HCT116 (cell line): ENCODE data around the gene KLK12. TPM values are rescaled to one million over a fixed set of nuclear protein-coding genes. Genes with fewer than 3 reads are reported as not detected.

Source experiments
- ATAC-seq: fragments of 200-7000 bp; cut with Tn5 transposase; 2 replicates; pipeline ENCODE4 v1.9.1; 2020; ENCODE audit warnings: mild to moderate bottlenecking, moderate library complexity
- Bru-seq: library from RNA; stranded (reverse); fragments of 400-500 nt; gene quantifications from one replicate; lab custom pipeline; 2021; lab: Mats Ljungman, UMichigan
- BruChase-seq, 2 experiments: library from RNA; stranded (reverse); fragments of 400-500 nt; gene quantifications; one replicate each; lab custom pipeline; 2021; lab: Mats Ljungman, UMichigan
- BruUV-seq: library from RNA; stranded (reverse); fragments of 400-500 nt; replicated peaks from 2 replicates; lab custom pipeline; 2021; lab: Mats Ljungman, UMichigan
- CTCF ChIA-PET: fragments of 300-600 bp; sonication (Branson Sonifier 250); formaldehyde crosslinking; loops from one replicate; lab custom pipeline; 2021; ENCODE audit warnings: antibody characterized with exemption; lab: Charles Lee
- POLR2A ChIA-PET: fragments of 300-600, 350-600 bp; sonication (Branson Sonifier 250); formaldehyde crosslinking; loops from one replicate; lab custom pipeline; 2021; ENCODE audit warnings: antibody characterized with exemption; lab: Charles Lee
- RAD21 ChIA-PET, 2 experiments: fragments of 300-600 bp; sonication (Branson Sonifier 250); formaldehyde crosslinking; loops; one replicate each; lab custom pipeline; 2023; ENCODE audit warnings: low total read pairs in 2 of 2; ENCODE audit not compliant: uncharacterized antibody in 2 of 2, unreplicated experiment in 2 of 2, low non-redundant PET in 1 of 2; lab: Charles Lee
- DNase-seq: peaks from one replicate; pipeline ENCODE4 v3.0.0-alpha.2; 2010; ENCODE audit warnings: low read depth, low spot score
- H2AFZ ChIP-seq: fragments of 200-600 bp; shearing (Covaris generic), sonication (generic); 2 replicates; pipeline ENCODE4 v1.6.1; 2017; ENCODE audit warnings: low read depth, mixed run types, mixed read lengths, antibody characterized with exemption, low read length; ENCODE audit not compliant: poor library complexity, severe bottlenecking
- H3K27ac ChIP-seq: 2 replicates; pipeline ENCODE4 v1.5.1; 2012; ENCODE audit warnings: low read depth, low read length
- H3K27me3 ChIP-seq: fragments of 200-600 bp; sonication (generic); 2 replicates; pipeline ENCODE4 v1.6.1; 2016; ENCODE audit warnings: mixed run types, low read length, mixed read lengths; ENCODE audit not compliant: insufficient read depth
- H3K36me3 ChIP-seq, 2 experiments: fragments of 200-500 bp in 1 of 2; fragments of 200-600 bp in 1 of 2; sonication (Bioruptor generic) in 1 of 2; sonication (generic) in 1 of 2; 2 replicates each; pipeline versions ENCODE4 v1.5.1 to v1.6.1; 2014 to 2016; ENCODE audit warnings: low read length in 2 of 2, inconsistent platforms in 1 of 2, mixed read lengths in 1 of 2, mixed run types in 1 of 2; ENCODE audit not compliant: insufficient read depth in 2 of 2, control insufficient read depth in 1 of 2
- H3K4me1 ChIP-seq, 2 experiments: fragments of 200-600 bp in 1 of 2; sonication (generic) in 1 of 2; 2 replicates each; pipeline versions ENCODE4 v1.5.1 to v1.6.1; 2012 to 2017; ENCODE audit warnings: low read length in 2 of 2, inconsistent platforms in 1 of 2, mild to moderate bottlenecking in 1 of 2, mixed read lengths in 1 of 2, mixed run types in 1 of 2, moderate library complexity in 1 of 2; ENCODE audit not compliant: insufficient read depth in 2 of 2, control insufficient read depth in 1 of 2
- H3K4me2 ChIP-seq: fragments of 200-600 bp; sonication (generic); 2 replicates; pipeline ENCODE4 v1.6.1; 2017; ENCODE audit warnings: mixed run types, low read length, mixed read lengths
- H3K4me3 ChIP-seq, 2 experiments: fragments of 200-600 bp in 1 of 2; sonication (generic) in 1 of 2; replicated peaks in 1 of 2; 2 replicates each; pipeline ENCODE4 v1.5.1; 2011 to 2016; ENCODE audit warnings: low read length in 2 of 2, control low read depth in 1 of 2, low read depth in 1 of 2, mild to moderate bottlenecking in 1 of 2, mixed read lengths in 1 of 2, mixed run types in 1 of 2
- H3K79me2 ChIP-seq: fragments of 200-600 bp; sonication (generic); 2 replicates; pipeline ENCODE4 v1.6.1; 2017; ENCODE audit warnings: mild to moderate bottlenecking, mixed run types, low read length, moderate library complexity, mixed read lengths; ENCODE audit not compliant: insufficient read depth
- H3K9ac ChIP-seq: fragments of 200-600 bp; sonication (generic); 2 replicates; pipeline ENCODE4 v1.6.1; 2016; ENCODE audit warnings: low read length, mixed read lengths
- H3K9me2 ChIP-seq: fragments of 200-600 bp; sonication (generic), shearing (Covaris generic); 2 replicates; pipeline ENCODE4 v1.6.1; 2017; ENCODE audit warnings: mixed run types, mild to moderate bottlenecking, moderate library complexity; ENCODE audit not compliant: insufficient read depth
- H3K9me3 ChIP-seq, 2 experiments: fragments of 200-500 bp in 1 of 2; fragments of 200-600 bp in 1 of 2; sonication (Bioruptor generic) in 1 of 2; sonication (generic) in 1 of 2; 2 replicates each; pipeline ENCODE4 v1.6.1; 2014 to 2017; ENCODE audit warnings: low read length in 2 of 2, mixed read lengths in 2 of 2, inconsistent platforms in 1 of 2, low read depth in 1 of 2, mild to moderate bottlenecking in 1 of 2, mixed run types in 1 of 2, moderate library complexity in 1 of 2; ENCODE audit not compliant: control insufficient read depth in 1 of 2, insufficient read depth in 1 of 2
- H4K20me1 ChIP-seq: fragments of 200-600 bp; sonication (generic), shearing (Covaris generic); 2 replicates; pipeline ENCODE4 v1.6.1; 2017; ENCODE audit warnings: mixed run types, mild to moderate bottlenecking, moderate library complexity; ENCODE audit not compliant: insufficient read depth
- CBX3 ChIP-seq: IDR thresholded peaks from 2 replicates; pipeline ENCODE4 v1.6.1; 2012; ENCODE audit warnings: low read depth
- CEBPB ChIP-seq: IDR thresholded peaks from 2 replicates; pipeline ENCODE4 v1.6.1; 2012; ENCODE audit warnings: low read depth
- ELF1 ChIP-seq: IDR thresholded peaks from 2 replicates; pipeline ENCODE4 v1.6.1; 2012; ENCODE audit warnings: low read depth, borderline replicate concordance
- FOSL1 ChIP-seq: IDR thresholded peaks from 2 replicates; pipeline ENCODE4 v1.6.1; 2012; ENCODE audit warnings: low read depth
- JUND ChIP-seq: IDR thresholded peaks from 2 replicates; pipeline ENCODE4 v1.6.1; 2012
- POLR2A ChIP-seq: IDR thresholded peaks from 2 replicates; pipeline ENCODE4 v1.7.0; 2011; ENCODE audit warnings: borderline replicate concordance; ENCODE audit not compliant: insufficient read depth, insufficient read length; ENCODE audit errors: extremely low read depth
- POLR2AphosphoS5 ChIP-seq: IDR thresholded peaks from 2 replicates; pipeline ENCODE4 v1.6.1; 2011; ENCODE audit warnings: mild to moderate bottlenecking, low read depth, low read length, moderate library complexity
- RAD21 ChIP-seq: IDR thresholded peaks from 2 replicates; pipeline ENCODE4 v1.6.1; 2012; ENCODE audit warnings: low read depth, mild to moderate bottlenecking
- SP1 ChIP-seq: IDR thresholded peaks from 2 replicates; pipeline ENCODE4 v1.6.1; 2012; ENCODE audit warnings: low read depth
- SRF ChIP-seq: IDR thresholded peaks from 2 replicates; pipeline ENCODE4 v1.6.1; 2012; ENCODE audit warnings: low read depth
- TCF7L2 ChIP-seq: IDR thresholded peaks from 2 replicates; pipeline ENCODE4 v1.7.0; 2011; ENCODE audit warnings: borderline replicate concordance, inconsistent platforms; ENCODE audit not compliant: insufficient read depth, insufficient read length; ENCODE audit errors: extremely low read depth
- YY1 ChIP-seq: IDR thresholded peaks from 2 replicates; pipeline ENCODE4 v1.6.1; 2011; ENCODE audit warnings: low read length, low read depth, moderate library complexity, mild to moderate bottlenecking; ENCODE audit not compliant: insufficient replicate concordance; ENCODE audit errors: extremely low read depth
- ZBTB33 ChIP-seq: IDR thresholded peaks from 2 replicates; pipeline ENCODE4 v1.6.1; 2011; ENCODE audit warnings: mild to moderate bottlenecking, low read length, moderate library complexity; ENCODE audit not compliant: insufficient replicate concordance; ENCODE audit errors: extremely low read depth
- ZFX ChIP-seq: fragments of 450-650 bp; IDR thresholded peaks from 2 replicates; pipeline ENCODE4 v1.6.1; 2017
- ZNF274 ChIP-seq: fragments of 200-500 bp; sonication (Bioruptor generic); IDR thresholded peaks from 2 replicates; pipeline ENCODE4 v1.6.1; 2014; ENCODE audit warnings: mild to moderate bottlenecking, low read depth, low read length, inconsistent platforms
- intact Hi-C: fragments of 100-400 bp; cut with micrococcal nuclease; formaldehyde crosslinking; loops from 2 replicates; pipeline ENCODE4 v1.10.0; 2022
- long read RNA-seq: library from polyadenylated mRNA; unstranded; transcript quantifications from one replicate; pipeline ENCODE4 v2.0.0, GENCODE V29; 2021; ENCODE audit not compliant: unreplicated experiment
- polyA plus RNA-seq: library from polyadenylated mRNA; unstranded; fragments of >200 nt; gene quantifications from 2 replicates; pipeline ENCODE4 v1.2.1, GENCODE V29; 2012; ENCODE audit warnings: missing spikeins
- total RNA-seq: library from RNA; stranded (reverse); gene quantifications from one replicate; pipeline ENCODE4 v1.2.1, GENCODE V29; 2021; ENCODE audit not compliant: unreplicated experiment
- TF ChIP-seq, protein P1 (sequence below), 3 experiments: fragments of 200-600 bp in 1 of 3; sonication (generic) in 1 of 3; IDR thresholded peaks in 2 of 3; conservative IDR thresholded peaks in 1 of 3; 2 replicates each; pipeline ENCODE4 v1.5.1; 2012 to 2017; ENCODE audit warnings: low read depth in 2 of 3, low read length in 2 of 3, antibody characterized with exemption in 1 of 3, borderline replicate concordance in 1 of 3, control low read depth in 1 of 3, mild to moderate bottlenecking in 1 of 3, mixed read lengths in 1 of 3, mixed run types in 1 of 3, moderate library complexity in 1 of 3; ENCODE audit not compliant: insufficient read depth in 1 of 3

KLK12 gene
- total RNA-seq: not detected
- polyA plus RNA-seq: 0.09 TPM in 1 of 2 replicates, not detected in the other
- Bru-seq, nascent RNA: not detected
- BruChase-seq, experiment 1, labeled RNA remaining after a 6-hour chase: not detected
- BruChase-seq, experiment 2, labeled RNA remaining after a 2-hour chase: not detected
- long read RNA-seq: 0 reads

- no peak for DNase-seq
- Histone ChIP-seq H3K4me2 (no peak within 1 kb of the TSS), H3K36me3 (no peaks in the 10 kb centered on the region)
- BruUV-seq: no TSS peak
- no peak for TF ChIP-seq JUND
- TF ChIP-seq FOSL1: no peak
- no peak for TF ChIP-seq POLR2AphosphoS5
- no peak for TF ChIP-seq SRF
- TF ChIP-seq CBX3: no peak
- TF ChIP-seq, all 23 proteins: peak for 0
- Histone ChIP-seq H3K9me3 (no peaks in the 10 kb centered on the region), H3K79me2 (no peaks in the 10 kb centered on the region), H3K4me1 (no peaks in the 10 kb centered on the region), H3K27me3 (no peaks in the 10 kb centered on the region), H2AFZ (no peak within 1 kb of the TSS), H3K9ac (no peak within 1 kb of the TSS), H3K9me2 (no peaks in the 10 kb centered on the region), H4K20me1 (no peaks in the 10 kb centered on the region), H3K4me3 (no peak within 1 kb of the TSS), H3K27ac (no peak within 1 kb of the TSS)
- ChIA-PET CTCF (no interaction called here), RAD21 (no interaction called here), POLR2A (no interaction called here)
- ATAC-seq: no peak
- intact Hi-C loops: no loop called here
Observed at GRCh38 chr19:51034704-51035103, at the start of gene KLK12. KLK12 (minus strand) TSS chr19:51035002; CDS start chr19:51034621, 381 bp downstream.

DNA sequence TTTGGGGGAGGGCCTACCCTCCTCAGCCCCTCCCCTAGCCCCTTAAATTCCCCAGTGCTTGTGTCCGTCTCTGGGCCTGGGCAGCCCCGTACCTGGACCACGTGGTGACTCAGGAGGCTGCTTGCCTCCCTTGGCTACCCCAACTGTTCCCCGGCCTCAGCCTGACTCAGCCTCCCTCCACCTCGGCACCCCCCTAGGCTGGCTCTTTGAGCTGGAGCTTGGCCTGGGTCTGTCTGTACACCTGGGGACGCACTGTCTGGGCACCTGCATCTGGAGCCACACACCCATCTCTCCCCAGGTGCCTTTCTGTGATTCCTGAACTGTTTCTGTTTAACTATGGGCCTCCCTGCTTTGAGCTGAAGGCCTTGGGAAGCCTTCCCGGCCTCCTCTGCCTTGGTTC lies 49.7 kb upstream of the KLK12 start:
- Histone ChIP-seq H3K9ac (no peak overlapping the region), H4K20me1 (no peaks in the 10 kb centered on the region), H3K4me2 (no peak overlapping the region), H3K9me2 (no peaks in the 10 kb centered on the region), H3K27me3 (no peaks in the 10 kb centered on the region), H3K9me3 (no peaks in the 10 kb centered on the region), H3K27ac (no peak overlapping the region), H3K4me1 (no peaks in the 10 kb centered on the region), H3K79me2 (no peaks in the 10 kb centered on the region), H3K4me3 (no peak overlapping the region), H2AFZ (no peak overlapping the region), H3K36me3 (no peaks in the 10 kb centered on the region)
- CTCF ChIA-PET: no interaction called here
- POLR2A ChIA-PET: no interaction called here
- BruUV-seq: no TSS peak
- intact Hi-C loops: no loop called here
- ATAC-seq: no peak
- TF ChIP-seq ZFX (no peak), RAD21 (no peak), CEBPB (no peak), CBX3 (no peak), ZBTB33 (no peak), FOSL1 (no peak), JUND (no peak), YY1 (no peak), POLR2AphosphoS5 (no peak), SP1 (no peak), POLR2A (no peak), ZNF274 (no peak), ELF1 (no peak), TCF7L2 (no peak)
- TF ChIP-seq, protein P1, sequence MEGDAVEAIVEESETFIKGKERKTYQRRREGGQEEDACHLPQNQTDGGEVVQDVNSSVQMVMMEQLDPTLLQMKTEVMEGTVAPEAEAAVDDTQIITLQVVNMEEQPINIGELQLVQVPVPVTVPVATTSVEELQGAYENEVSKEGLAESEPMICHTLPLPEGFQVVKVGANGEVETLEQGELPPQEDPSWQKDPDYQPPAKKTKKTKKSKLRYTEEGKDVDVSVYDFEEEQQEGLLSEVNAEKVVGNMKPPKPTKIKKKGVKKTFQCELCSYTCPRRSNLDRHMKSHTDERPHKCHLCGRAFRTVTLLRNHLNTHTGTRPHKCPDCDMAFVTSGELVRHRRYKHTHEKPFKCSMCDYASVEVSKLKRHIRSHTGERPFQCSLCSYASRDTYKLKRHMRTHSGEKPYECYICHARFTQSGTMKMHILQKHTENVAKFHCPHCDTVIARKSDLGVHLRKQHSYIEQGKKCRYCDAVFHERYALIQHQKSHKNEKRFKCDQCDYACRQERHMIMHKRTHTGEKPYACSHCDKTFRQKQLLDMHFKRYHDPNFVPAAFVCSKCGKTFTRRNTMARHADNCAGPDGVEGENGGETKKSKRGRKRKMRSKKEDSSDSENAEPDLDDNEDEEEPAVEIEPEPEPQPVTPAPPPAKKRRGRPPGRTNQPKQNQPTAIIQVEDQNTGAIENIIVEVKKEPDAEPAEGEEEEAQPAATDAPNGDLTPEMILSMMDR (IDR thresholded peaks at IDR 0.05 in 2 of 3, conservative IDR thresholded peaks at IDR 0.05 in 1 of 3; ENCODE audit: borderline replicate concordance in 1 of 3, insufficient read depth in 1 of 3, low read depth in 2 of 3, low read length in 2 of 3): no peak
- RAD21 ChIA-PET: no interaction called here
- no peak for DNase-seq
